Upper lobe of right lung (tissue), 1 donor: ENCODE results near the gene CCDC88B. TPM values are rescaled to one million over a fixed set of nuclear protein-coding genes. Genes with fewer than 3 reads are reported as not detected.

Experiments used
- ATAC-seq: fragments of 200-7000 bp; cut with Tn5 transposase; one replicate; pipeline ENCODE4 v1.9.1; 2020; ENCODE audit warnings: mild to moderate bottlenecking, moderate library complexity
- DNase-seq: peaks from one replicate; pipeline ENCODE4 v3.0.0-alpha.2; 2020
- H3K27ac ChIP-seq: fragments of 200-600 bp; one replicate; pipeline ENCODE4 v1.8.0; 2022
- H3K27me3 ChIP-seq: fragments of 200-600 bp; one replicate; pipeline ENCODE4 v1.8.0; 2022; ENCODE audit warnings: mild to moderate bottlenecking
- H3K36me3 ChIP-seq: fragments of 200-600 bp; one replicate; pipeline ENCODE4 v1.8.0; 2022
- H3K4me1 ChIP-seq: fragments of 200-600 bp; one replicate; pipeline ENCODE4 v1.8.0; 2022
- H3K4me3 ChIP-seq: fragments of 200-600 bp; one replicate; pipeline ENCODE4 v1.8.0; 2022; ENCODE audit warnings: mild to moderate bottlenecking
- H3K9me3 ChIP-seq: fragments of 200-600 bp; one replicate; pipeline ENCODE4 v1.8.0; 2022
- CTCF ChIP-seq: fragments of 200-600 bp; IDR thresholded peaks from one replicate; pipeline ENCODE4 v1.8.0; 2022; ENCODE audit warnings: antibody characterized with exemption
- intact Hi-C: fragments of 100-400 bp; cut with DNase I; formaldehyde crosslinking; loops from one replicate; pipeline ENCODE4 v1.11.0; 2022
- total RNA-seq: library from RNA; stranded (reverse); fragmentation: NEBNext Ultra II Directional; extraction: Animal tissue kit (Norgen Biotek cat#: 25700); gene quantifications from one replicate; pipeline ENCODE4 v1.2.1, GENCODE V29; 2021
- donor health status: DM: no; HTN: yes; CAD: no; lungs with severe emphysema.

CCDC88B gene
- total RNA-seq, 1 donor from 2014 or later, result 20.7 TPM

GRCh38 chr11:64362339-64362738 lies 22.3 kb downstream of the CCDC88B start:
- TF ChIP-seq CTCF, result no peak
- Histone ChIP-seq H3K27me3 (no peaks in the 10 kb centered on the region), H3K4me3 (no peak overlapping the region), H3K27ac (no peak overlapping the region), H3K4me1 (peaks cover 25% of the 10 kb centered on the region), H3K36me3 (peaks cover 59% of the 10 kb centered on the region), H3K9me3 (no peaks in the 10 kb centered on the region)
- intact Hi-C loops, result no loop called here
- DNase-seq (no peak), ATAC-seq (no peak)

- Histone ChIP-seq H3K36me3 (peaks cover 77% of the 10 kb centered on the region), H3K27me3 (no peaks in the 10 kb centered on the region), H3K9me3 (no peaks in the 10 kb centered on the region), H3K4me1 (peaks cover 13% of the 10 kb centered on the region), H3K27ac (no peak overlapping the region), H3K4me3 (no peak overlapping the region)
- no peak for ATAC-seq
- intact Hi-C loops, result no loop called here
- DNase-seq, result no peak
- no peak for TF ChIP-seq CTCF
Measured at GRCh38 chr11:64364435-64364834, 24.4 kb downstream of the CCDC88B start.

- peaks cover 82% of the 10 kb centered on the region for H3K36me3 ChIP-seq
- TF ChIP-seq CTCF, result no peak
- peaks cover 9% of the 10 kb centered on the region for H3K4me1 ChIP-seq
- ATAC-seq (no peak), DNase-seq (no peak)
- H3K9me3 ChIP-seq, result no peaks in the 10 kb centered on the region
- no peak overlapping the region for H3K4me3 ChIP-seq
- H3K27me3 ChIP-seq, result no peaks in the 10 kb centered on the region
- no peak overlapping the region for H3K27ac ChIP-seq
- intact Hi-C loops, result no loop called here
Measured at GRCh38 chr11:64364911-64365310, 24.9 kb downstream of the CCDC88B start.

- TF ChIP-seq CTCF, result no peak
- H3K36me3 ChIP-seq, result peaks cover 91% of the 10 kb centered on the region
- H3K27ac ChIP-seq, result no peak overlapping the region
- DNase-seq (no peak), ATAC-seq (no peak)
- H3K4me1 ChIP-seq, result no peaks in the 10 kb centered on the region
- intact Hi-C loops, result no loop called here
- H3K4me3 ChIP-seq, result no peak overlapping the region
- no peaks in the 10 kb centered on the region for H3K27me3 ChIP-seq
- H3K9me3 ChIP-seq, result no peaks in the 10 kb centered on the region
Measured at GRCh38 chr11:64366751-64367150, 26.7 kb downstream of the CCDC88B start.

- intact Hi-C loops, result no loop called here
- ATAC-seq, result no peak
- no peak for DNase-seq
- Histone ChIP-seq H3K4me3 (no peak overlapping the region), H3K27me3 (no peaks in the 10 kb centered on the region), H3K27ac (no peak overlapping the region), H3K4me1 (no peaks in the 10 kb centered on the region), H3K9me3 (no peaks in the 10 kb centered on the region), H3K36me3 (peaks cover 77% of the 10 kb centered on the region)
- no peak for TF ChIP-seq CTCF
Measured at GRCh38 chr11:64367931-64368672, 28.1 kb downstream of the CCDC88B start.

- no peak for DNase-seq
- Histone ChIP-seq H3K27ac (no peak overlapping the region), H3K9me3 (no peaks in the 10 kb centered on the region), H3K4me3 (no peak overlapping the region), H3K27me3 (no peaks in the 10 kb centered on the region), H3K36me3 (peaks cover 72% of the 10 kb centered on the region), H3K4me1 (no peaks in the 10 kb centered on the region)
- no peak for TF ChIP-seq CTCF
- intact Hi-C loops, result no loop called here
- ATAC-seq, result no peak
Measured at GRCh38 chr11:64368673-64369074, 28.7 kb downstream of the CCDC88B start.
